ENCODE measurements around the gene CCDC60. TPM values are rescaled to one million over a fixed set of nuclear protein-coding genes. Genes with fewer than 3 reads are reported as not detected.

Gene CCDC60
- polyA plus RNA-seq (2013, experiment 1 of 2): 0.18 TPM
- 0.18 TPM for polyA plus RNA-seq (2013, experiment 2 of 2)

- peak; percentile 90 for DNase-seq
- no peak within 1 kb of the TSS for H3K23ac ChIP-seq (ENCODE audit: low read length)
- no peak within 1 kb of the TSS for H2BK120ac ChIP-seq (ENCODE audit: low read depth, low read length)
- H3K4me2 ChIP-seq (ENCODE audit: low read length): no peak within 1 kb of the TSS
- no peak within 1 kb of the TSS for H4K8ac ChIP-seq (ENCODE audit: low read depth, low read length)
- H3K18ac ChIP-seq (ENCODE audit: low read length): no peak within 1 kb of the TSS
- H4K5ac ChIP-seq (ENCODE audit: low read length): no peak within 1 kb of the TSS
- H3K56ac ChIP-seq (ENCODE audit: low read length): no peak within 1 kb of the TSS
- no CpG with 5 or more reads among the region's 26 CpGs for WGBS (ENCODE audit: extremely low coverage, insufficient coverage, low lambda C conversion rate)
- no peaks in the 10 kb centered on the region for H3K36me3 ChIP-seq (ENCODE audit: control insufficient read depth, insufficient read depth, low read length)
- H2AK5ac ChIP-seq (ENCODE audit: low read length): no peak within 1 kb of the TSS
- H3K79me1 ChIP-seq (ENCODE audit: low read length): no peaks in the 10 kb centered on the region
- peaks cover 3% of the 10 kb centered on the region for H3K27me3 ChIP-seq (ENCODE audit: insufficient read depth, low read length, poor library complexity)
- H3K79me2 ChIP-seq (ENCODE audit: control insufficient read depth, insufficient read depth, low read length): no peaks in the 10 kb centered on the region
- no peak within 1 kb of the TSS for H2BK15ac ChIP-seq (replicated peaks; ENCODE audit: low read depth)
- no peak within 1 kb of the TSS for H3K27ac ChIP-seq (ENCODE audit: low read depth, low read length)
- H3K4me1 ChIP-seq (ENCODE audit: control insufficient read depth, low read depth, low read length): peaks cover 2% of the 10 kb centered on the region
- H3K4ac ChIP-seq (ENCODE audit: low read depth, low read length): no peak within 1 kb of the TSS
- no peak within 1 kb of the TSS for H3K4me3 ChIP-seq (ENCODE audit: low read length)
- H2BK5ac ChIP-seq (ENCODE audit: low read length): no peak within 1 kb of the TSS
- no peak within 1 kb of the TSS for H3K9ac ChIP-seq (ENCODE audit: low read length)
These were observed at the start of gene CCDC60 for GRCh38 chr12:119334430-119335170. CCDC60 (plus strand) TSS chr12:119334729; CDS start chr12:119335177, 448 bp downstream.

GRCh38 chr12:119288576-119288975 lies 46.0 kb upstream of the CCDC60 start:
- no peak overlapping the region for H2AK5ac ChIP-seq (ENCODE audit: low read length)
- H2BK5ac ChIP-seq (ENCODE audit: low read length): no peak overlapping the region
- no peak for DNase-seq
- no peaks in the 10 kb centered on the region for H3K36me3 ChIP-seq (ENCODE audit: control insufficient read depth, insufficient read depth, low read length)
- no peaks in the 10 kb centered on the region for H3K4me1 ChIP-seq (ENCODE audit: control insufficient read depth, low read depth, low read length)
- H3K4ac ChIP-seq (ENCODE audit: low read depth, low read length): no peak overlapping the region
- H3K4me2 ChIP-seq (ENCODE audit: low read length): no peak overlapping the region
- H2BK15ac ChIP-seq (replicated peaks; ENCODE audit: low read depth): no peak overlapping the region
- H4K8ac ChIP-seq (ENCODE audit: low read depth, low read length): no peak overlapping the region
- no peak overlapping the region for H3K56ac ChIP-seq (ENCODE audit: low read length)
- H4K5ac ChIP-seq (ENCODE audit: low read length): no peak overlapping the region
- H3K27ac ChIP-seq (ENCODE audit: low read depth, low read length): no peak overlapping the region
- H3K23ac ChIP-seq (ENCODE audit: low read length): no peak overlapping the region
- H3K18ac ChIP-seq (ENCODE audit: low read length): no peak overlapping the region
- no peak overlapping the region for H3K9ac ChIP-seq (ENCODE audit: low read length)
- H2BK120ac ChIP-seq (ENCODE audit: low read depth, low read length): no peak overlapping the region
- H3K4me3 ChIP-seq (ENCODE audit: low read length): no peak overlapping the region
- no peaks in the 10 kb centered on the region for H3K27me3 ChIP-seq (ENCODE audit: insufficient read depth, low read length, poor library complexity)
- no peaks in the 10 kb centered on the region for H3K79me1 ChIP-seq (ENCODE audit: low read length)
- WGBS (ENCODE audit: extremely low coverage, insufficient coverage, low lambda C conversion rate): no CpG with 5 or more reads among the region's 11 CpGs
- no peaks in the 10 kb centered on the region for H3K79me2 ChIP-seq (ENCODE audit: control insufficient read depth, insufficient read depth, low read length)

GRCh38 chr12:119292893-119293630 lies 41.5 kb upstream of the CCDC60 start:
- no peak overlapping the region for H2BK15ac ChIP-seq (replicated peaks; ENCODE audit: low read depth)
- no peak overlapping the region for H4K8ac ChIP-seq (ENCODE audit: low read depth, low read length)
- H3K23ac ChIP-seq (ENCODE audit: low read length): no peak overlapping the region
- H3K79me1 ChIP-seq (ENCODE audit: low read length): no peaks in the 10 kb centered on the region
- H2BK5ac ChIP-seq (ENCODE audit: low read length): no peak overlapping the region
- no peaks in the 10 kb centered on the region for H3K27me3 ChIP-seq (ENCODE audit: insufficient read depth, low read length, poor library complexity)
- no peak for DNase-seq
- H3K56ac ChIP-seq (ENCODE audit: low read length): no peak overlapping the region
- no peak overlapping the region for H3K9ac ChIP-seq (ENCODE audit: low read length)
- H2AK5ac ChIP-seq (ENCODE audit: low read length): no peak overlapping the region
- no peaks in the 10 kb centered on the region for H3K79me2 ChIP-seq (ENCODE audit: control insufficient read depth, insufficient read depth, low read length)
- no peaks in the 10 kb centered on the region for H3K4me1 ChIP-seq (ENCODE audit: control insufficient read depth, low read depth, low read length)
- no peak overlapping the region for H2BK120ac ChIP-seq (ENCODE audit: low read depth, low read length)
- H3K27ac ChIP-seq (ENCODE audit: low read depth, low read length): no peak overlapping the region
- no CpG with 5 or more reads among the region's 6 CpGs for WGBS (ENCODE audit: extremely low coverage, insufficient coverage, low lambda C conversion rate)
- H3K36me3 ChIP-seq (ENCODE audit: control insufficient read depth, insufficient read depth, low read length): no peaks in the 10 kb centered on the region
- H3K18ac ChIP-seq (ENCODE audit: low read length): no peak overlapping the region
- no peak overlapping the region for H4K5ac ChIP-seq (ENCODE audit: low read length)
- H3K4ac ChIP-seq (ENCODE audit: low read depth, low read length): no peak overlapping the region
- H3K4me3 ChIP-seq (ENCODE audit: low read length): no peak overlapping the region
- no peak overlapping the region for H3K4me2 ChIP-seq (ENCODE audit: low read length)

- H2BK120ac ChIP-seq (ENCODE audit: low read depth, low read length): no peak overlapping the region
- no peak overlapping the region for H3K4ac ChIP-seq (ENCODE audit: low read depth, low read length)
- H3K36me3 ChIP-seq (ENCODE audit: control insufficient read depth, insufficient read depth, low read length): no peaks in the 10 kb centered on the region
- no peak overlapping the region for H3K4me2 ChIP-seq (ENCODE audit: low read length)
- H4K5ac ChIP-seq (ENCODE audit: low read length): no peak overlapping the region
- no peak overlapping the region for H4K8ac ChIP-seq (ENCODE audit: low read depth, low read length)
- no peaks in the 10 kb centered on the region for H3K4me1 ChIP-seq (ENCODE audit: control insufficient read depth, low read depth, low read length)
- H3K18ac ChIP-seq (ENCODE audit: low read length): no peak overlapping the region
- DNase-seq: no peak
- no peak overlapping the region for H2AK5ac ChIP-seq (ENCODE audit: low read length)
- WGBS (ENCODE audit: extremely low coverage, insufficient coverage, low lambda C conversion rate): no CpG with 5 or more reads among the region's 5 CpGs
- H3K27me3 ChIP-seq (ENCODE audit: insufficient read depth, low read length, poor library complexity): no peaks in the 10 kb centered on the region
- H3K27ac ChIP-seq (ENCODE audit: low read depth, low read length): no peak overlapping the region
- H3K79me2 ChIP-seq (ENCODE audit: control insufficient read depth, insufficient read depth, low read length): no peaks in the 10 kb centered on the region
- no peak overlapping the region for H2BK5ac ChIP-seq (ENCODE audit: low read length)
- no peak overlapping the region for H3K4me3 ChIP-seq (ENCODE audit: low read length)
- no peak overlapping the region for H3K9ac ChIP-seq (ENCODE audit: low read length)
- H3K56ac ChIP-seq (ENCODE audit: low read length): no peak overlapping the region
- no peak overlapping the region for H3K23ac ChIP-seq (ENCODE audit: low read length)
- no peak overlapping the region for H2BK15ac ChIP-seq (replicated peaks; ENCODE audit: low read depth)
- no peaks in the 10 kb centered on the region for H3K79me1 ChIP-seq (ENCODE audit: low read length)
These were observed 40.3 kb upstream of the CCDC60 start for GRCh38 chr12:119294211-119294610.

- no CpG with 5 or more reads among the region's 2 CpGs for WGBS (ENCODE audit: extremely low coverage, insufficient coverage, low lambda C conversion rate)
- no peak overlapping the region for H4K8ac ChIP-seq (ENCODE audit: low read depth, low read length)
- no peaks in the 10 kb centered on the region for H3K79me1 ChIP-seq (ENCODE audit: low read length)
- no peak overlapping the region for H3K23ac ChIP-seq (ENCODE audit: low read length)
- no peaks in the 10 kb centered on the region for H3K4me1 ChIP-seq (ENCODE audit: control insufficient read depth, low read depth, low read length)
- H2BK5ac ChIP-seq (ENCODE audit: low read length): no peak overlapping the region
- H3K27ac ChIP-seq (ENCODE audit: low read depth, low read length): no peak overlapping the region
- H3K4me2 ChIP-seq (ENCODE audit: low read length): no peak overlapping the region
- H3K9ac ChIP-seq (ENCODE audit: low read length): no peak overlapping the region
- no peaks in the 10 kb centered on the region for H3K27me3 ChIP-seq (ENCODE audit: insufficient read depth, low read length, poor library complexity)
- no peaks in the 10 kb centered on the region for H3K79me2 ChIP-seq (ENCODE audit: control insufficient read depth, insufficient read depth, low read length)
- no peak overlapping the region for H4K5ac ChIP-seq (ENCODE audit: low read length)
- no peaks in the 10 kb centered on the region for H3K36me3 ChIP-seq (ENCODE audit: control insufficient read depth, insufficient read depth, low read length)
- H3K56ac ChIP-seq (ENCODE audit: low read length): no peak overlapping the region
- H2BK120ac ChIP-seq (ENCODE audit: low read depth, low read length): no peak overlapping the region
- no peak overlapping the region for H2AK5ac ChIP-seq (ENCODE audit: low read length)
- no peak overlapping the region for H3K18ac ChIP-seq (ENCODE audit: low read length)
- H3K4ac ChIP-seq (ENCODE audit: low read depth, low read length): no peak overlapping the region
- DNase-seq: no peak
- H3K4me3 ChIP-seq (ENCODE audit: low read length): no peak overlapping the region
- no peak overlapping the region for H2BK15ac ChIP-seq (replicated peaks; ENCODE audit: low read depth)
These were observed 38.0 kb upstream of the CCDC60 start for GRCh38 chr12:119296535-119296934.

Measured in mesendoderm (in vitro differentiated cells).